NCI-H446 treated with DMSO at 0.1 percent for 48 hours (cell line): ENCODE data around the gene REV3L.
"Not testable (repeated sequence)": the region's sequence is repeated elsewhere in the genome, so short reads cannot be mapped to it uniquely, and the experiment has no call there.

Source experiments
- DNase-seq: peaks from one replicate; lab custom pipeline; 2025; lab: John Stamatoyannopoulos, UW

The REV3L gene

GRCh38 chr6:111492499-111492898 lies 9.5 kb upstream of the REV3L start:
- DNase-seq = no peak

GRCh38 chr6:111490067-111490466 lies 7.0 kb upstream of the REV3L start:
- DNase-seq = no peak

GRCh38 chr6:111487661-111488060 lies 4.6 kb upstream of the REV3L start:
- DNase-seq = no peak

- DNase-seq = no peak
Observed at GRCh38 chr6:111486921-111487320, 3.9 kb upstream of the REV3L start.

GRCh38 chr6:111486475-111486874 lies 3.5 kb upstream of the REV3L start:
- DNase-seq = no peak

- no peak for DNase-seq
Observed at GRCh38 chr6:111485342-111485741, 2.3 kb upstream of the REV3L start.

- DNase-seq = no peak
Observed at GRCh38 chr6:111484633-111484930, 1.6 kb upstream of the REV3L start.

- peak; percentile 86 for DNase-seq
Observed at GRCh38 chr6:111483736-111484632, 966 bp upstream of the REV3L start.

- no peak for DNase-seq
Observed at GRCh38 chr6:111482188-111482958, 645 bp downstream of the REV3L start.

GRCh38 chr6:111481836-111482187 lies 1.2 kb downstream of the REV3L start:
- no peak for DNase-seq

- DNase-seq = no peak
Observed at GRCh38 chr6:111480988-111481822, 1.8 kb downstream of the REV3L start.

GRCh38 chr6:111478749-111479148 lies 4.3 kb downstream of the REV3L start:
- peak; percentile 38 for DNase-seq

GRCh38 chr6:111478064-111478476 lies 4.9 kb downstream of the REV3L start:
- no peak for DNase-seq

- peak; percentile 15 for DNase-seq
Observed at GRCh38 chr6:111477481-111477938, 5.5 kb downstream of the REV3L start.

- not testable (repeated sequence) for DNase-seq
Observed at GRCh38 chr6:111476061-111476460, 7.0 kb downstream of the REV3L start.

- no peak for DNase-seq
Observed at GRCh38 chr6:111474771-111475170, 8.2 kb downstream of the REV3L start.

- DNase-seq = no peak
Observed at GRCh38 chr6:111474106-111474505, 8.9 kb downstream of the REV3L start.

- no peak for DNase-seq
Observed at GRCh38 chr6:111472933-111473435, 10.0 kb downstream of the REV3L start.

- DNase-seq = no peak
Observed at GRCh38 chr6:111471958-111472357, 11.1 kb downstream of the REV3L start.

- no peak for DNase-seq
Observed at GRCh38 chr6:111471533-111471932, 11.5 kb downstream of the REV3L start.

GRCh38 chr6:111470991-111471390 lies 12.0 kb downstream of the REV3L start:
- no peak for DNase-seq

GRCh38 chr6:111469543-111469942 lies 13.5 kb downstream of the REV3L start:
- no peak for DNase-seq
